Measurements from ENCODE around the gene ACSS3. TPM values are rescaled to one million over a fixed set of nuclear protein-coding genes. Genes with fewer than 3 reads are reported as not detected.
A peak's percentile ranks its signal among the peaks of the same experiment; 100 is the strongest.

Gene ACSS3
- total RNA-seq, 4 donors from 2014 or later = 5.8 to 12.1 (median 6.9) TPM

DNA sequence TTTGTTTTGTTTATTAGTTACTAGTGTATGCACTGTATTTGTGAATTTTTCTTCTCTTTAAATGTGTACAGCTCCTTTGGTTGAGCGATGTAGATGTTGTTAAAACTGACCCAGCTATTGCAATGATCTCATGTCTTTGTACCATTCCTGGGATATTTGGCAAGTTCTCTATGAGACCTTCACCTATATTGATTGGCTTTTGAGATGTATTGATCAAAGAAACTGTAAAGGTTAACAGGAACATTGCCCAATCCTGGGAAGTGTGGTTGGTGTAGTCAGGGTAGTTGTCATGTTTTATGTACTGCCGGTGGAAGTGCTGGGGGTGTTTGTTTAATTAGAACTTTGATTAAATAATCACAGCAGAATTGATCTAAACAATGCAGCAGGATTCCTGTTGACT lies 43.1 kb downstream of the ACSS3 start:
- no peaks in the 10 kb centered on the region for H3K27me3 ChIP-seq
- H3K4me1 ChIP-seq = no peaks in the 10 kb centered on the region
- TF ChIP-seq POLR2A (IDR thresholded peaks at IDR 0.05; ENCODE audit: low read depth) = no peak
- TF ChIP-seq EP300 (IDR thresholded peaks at IDR 0.05) = no peak
- TF ChIP-seq POLR2AphosphoS5 (IDR thresholded peaks at IDR 0.05) = no peak
- TF ChIP-seq, protein P1, sequence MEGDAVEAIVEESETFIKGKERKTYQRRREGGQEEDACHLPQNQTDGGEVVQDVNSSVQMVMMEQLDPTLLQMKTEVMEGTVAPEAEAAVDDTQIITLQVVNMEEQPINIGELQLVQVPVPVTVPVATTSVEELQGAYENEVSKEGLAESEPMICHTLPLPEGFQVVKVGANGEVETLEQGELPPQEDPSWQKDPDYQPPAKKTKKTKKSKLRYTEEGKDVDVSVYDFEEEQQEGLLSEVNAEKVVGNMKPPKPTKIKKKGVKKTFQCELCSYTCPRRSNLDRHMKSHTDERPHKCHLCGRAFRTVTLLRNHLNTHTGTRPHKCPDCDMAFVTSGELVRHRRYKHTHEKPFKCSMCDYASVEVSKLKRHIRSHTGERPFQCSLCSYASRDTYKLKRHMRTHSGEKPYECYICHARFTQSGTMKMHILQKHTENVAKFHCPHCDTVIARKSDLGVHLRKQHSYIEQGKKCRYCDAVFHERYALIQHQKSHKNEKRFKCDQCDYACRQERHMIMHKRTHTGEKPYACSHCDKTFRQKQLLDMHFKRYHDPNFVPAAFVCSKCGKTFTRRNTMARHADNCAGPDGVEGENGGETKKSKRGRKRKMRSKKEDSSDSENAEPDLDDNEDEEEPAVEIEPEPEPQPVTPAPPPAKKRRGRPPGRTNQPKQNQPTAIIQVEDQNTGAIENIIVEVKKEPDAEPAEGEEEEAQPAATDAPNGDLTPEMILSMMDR (IDR thresholded peaks at IDR 0.05) = no peak
- H3K9me3 ChIP-seq = peaks cover 0 to 3% (median 0%) of the 10 kb centered on the region in 4 donors
- intact Hi-C loops (cut with DNase I) = no loop called here
- peaks cover 0 to 16% (median 0%) of the 10 kb centered on the region in 4 donors for H3K36me3 ChIP-seq
- 61% methylated on average over 2 of the region's 2 CpGs for WGBS
- no peak overlapping the region for H3K4me3 ChIP-seq
- DNase-seq (ENCODE audit: extremely low spot score) = no peak
- no peak overlapping the region for H3K27ac ChIP-seq (replicated peaks in 1 of 4)

DNA sequence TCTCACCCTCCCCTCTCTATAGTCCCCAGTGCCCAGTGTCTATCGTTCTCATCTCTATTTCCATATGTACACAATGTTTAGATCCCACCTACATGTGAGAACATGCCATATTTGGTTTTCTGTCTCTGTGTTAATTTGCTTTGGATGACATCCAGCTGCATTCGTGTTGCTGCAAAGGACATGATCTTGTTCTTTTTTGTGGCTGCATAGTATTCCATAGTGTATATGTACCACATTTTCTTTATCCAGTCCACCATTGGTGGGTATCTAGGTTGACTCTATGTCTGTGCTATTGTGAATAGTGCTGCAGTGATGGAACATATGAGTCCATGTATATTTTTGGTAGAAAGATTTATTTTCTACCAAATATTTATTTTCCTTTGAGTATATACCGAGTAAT lies 45.7 kb downstream of the ACSS3 start:
- H3K4me3 ChIP-seq = no peak overlapping the region
- TF ChIP-seq, protein P1 (IDR thresholded peaks at IDR 0.05) = no peak
- TF ChIP-seq POLR2AphosphoS5 (IDR thresholded peaks at IDR 0.05) = no peak
- no peak for DNase-seq (ENCODE audit: extremely low spot score)
- 88% methylated on average over 3 of the region's 3 CpGs for WGBS
- peaks cover 0 to 9% (median 0%) of the 10 kb centered on the region in 4 donors for H3K36me3 ChIP-seq
- no peak overlapping the region for H3K27ac ChIP-seq (replicated peaks in 1 of 4)
- H3K9me3 ChIP-seq = peaks cover 0 to 3% (median 0%) of the 10 kb centered on the region in 4 donors
- H3K27me3 ChIP-seq = no peaks in the 10 kb centered on the region
- no peaks in the 10 kb centered on the region for H3K4me1 ChIP-seq
- intact Hi-C loops (cut with DNase I) = no loop called here

DNA sequence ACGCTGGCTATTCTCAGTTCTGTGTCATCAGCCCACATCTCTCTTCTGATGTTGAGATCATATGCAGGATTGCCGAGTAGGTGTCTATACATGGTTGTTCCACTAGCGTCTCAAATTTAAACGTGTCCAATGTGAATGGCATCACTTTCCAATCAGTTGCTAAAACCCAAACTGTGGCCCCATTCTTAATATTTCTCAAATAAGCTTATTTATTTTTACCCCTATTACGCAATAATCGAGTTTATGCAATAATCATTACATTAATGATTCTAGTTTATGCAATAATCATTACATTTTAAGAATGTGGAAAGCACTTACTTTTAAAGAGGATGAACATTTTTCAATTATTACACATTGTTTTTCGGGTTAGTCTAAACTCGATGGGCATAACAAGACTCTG lies 47.8 kb downstream of the ACSS3 start:
- H3K36me3 ChIP-seq = peaks cover 0 to 6% (median 0%) of the 10 kb centered on the region in 4 donors
- H3K4me3 ChIP-seq = no peak overlapping the region
- H3K27me3 ChIP-seq = no peaks in the 10 kb centered on the region
- H3K27ac ChIP-seq (replicated peaks in 1 of 4) = no peak overlapping the region
- intact Hi-C loops (cut with DNase I) = no loop called here
- no peak for DNase-seq (ENCODE audit: extremely low spot score)
- no peaks in the 10 kb centered on the region for H3K4me1 ChIP-seq
- TF ChIP-seq POLR2A (IDR thresholded peaks at IDR 0.05; ENCODE audit: low read depth) = no peak
- TF ChIP-seq, protein P1 (IDR thresholded peaks at IDR 0.05) = no peak
- no peak for TF ChIP-seq EP300 (IDR thresholded peaks at IDR 0.05)
- TF ChIP-seq POLR2AphosphoS5 (IDR thresholded peaks at IDR 0.05) = no peak
- no peaks in the 10 kb centered on the region for H3K9me3 ChIP-seq
- WGBS = 87% methylated on average over 8 of the region's 8 CpGs

DNA sequence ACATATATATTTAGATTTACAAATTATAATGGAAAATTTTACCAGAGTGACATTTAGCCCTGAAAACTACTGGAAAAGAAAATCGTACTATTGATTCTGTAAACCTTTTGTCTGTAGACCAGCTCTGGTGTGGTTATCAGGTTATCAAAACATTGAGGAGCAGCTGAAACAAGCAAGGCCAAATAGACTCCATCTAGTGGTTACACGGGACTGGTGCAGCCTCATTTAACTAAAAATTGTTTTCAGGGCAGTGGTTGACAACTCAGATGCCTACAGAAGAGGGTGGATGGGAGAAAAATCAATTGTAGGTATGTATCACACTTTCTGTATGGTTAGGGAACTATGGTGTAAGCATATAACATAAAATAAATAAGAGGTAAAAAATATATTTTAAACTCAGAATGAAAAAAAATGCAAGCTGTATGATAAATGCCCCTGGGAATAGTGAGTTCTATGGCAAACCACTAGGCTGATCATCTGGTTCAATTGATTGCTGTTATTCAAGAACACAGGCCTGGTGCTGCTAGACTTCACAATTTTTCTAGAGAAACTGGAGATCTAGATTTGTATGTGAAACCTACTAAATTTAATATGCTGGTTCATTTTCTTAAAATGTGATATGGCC lies 51.2 kb downstream of the ACSS3 start:
- Histone ChIP-seq H3K9me3 (no peaks in the 10 kb centered on the region), H3K4me3 (no peak overlapping the region), H3K36me3 (no peaks in the 10 kb centered on the region), H3K27me3 (no peaks in the 10 kb centered on the region), H3K27ac (replicated peaks in 1 of 4) (no peak overlapping the region), H3K4me1 (no peaks in the 10 kb centered on the region)
- DNase-seq (ENCODE audit: extremely low spot score) = no peak
- TF ChIP-seq, protein P1 (IDR thresholded peaks at IDR 0.05) = peak; percentile 45 to 74 (median 60)
- TF ChIP-seq POLR2AphosphoS5 (IDR thresholded peaks at IDR 0.05) = no peak
- WGBS = 8% methylated on average over 2 of the region's 2 CpGs
- intact Hi-C loops (cut with DNase I) = no loop called here

DNA sequence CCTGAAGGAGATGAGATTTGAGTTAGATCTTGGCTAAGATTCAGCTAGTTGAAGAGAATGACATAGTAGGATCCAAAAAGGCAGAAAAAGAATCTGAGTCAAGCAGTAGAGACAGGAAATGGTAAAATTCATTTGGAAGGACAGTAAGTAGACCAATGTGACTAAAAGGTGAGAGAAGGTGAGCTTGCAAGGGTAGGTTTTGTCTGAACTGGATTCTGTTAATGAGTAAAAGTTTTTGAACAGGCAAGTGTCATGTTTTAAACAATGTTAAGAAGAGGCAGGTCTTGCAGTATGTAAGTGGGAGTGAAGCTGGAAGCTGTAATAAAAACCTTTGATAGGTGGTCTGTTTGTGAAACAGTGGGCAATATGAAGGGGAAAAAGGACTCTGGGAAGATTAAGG lies 58.6 kb downstream of the ACSS3 start:
- Histone ChIP-seq H3K4me1 (no peaks in the 10 kb centered on the region), H3K4me3 (no peak overlapping the region), H3K9me3 (no peaks in the 10 kb centered on the region), H3K27ac (replicated peaks in 1 of 4) (no peak overlapping the region), H3K36me3 (no peaks in the 10 kb centered on the region), H3K27me3 (no peaks in the 10 kb centered on the region)
- intact Hi-C loops (cut with DNase I) = no loop called here
- no peak for DNase-seq (ENCODE audit: extremely low spot score)
- TF ChIP-seq, protein P1 (IDR thresholded peaks at IDR 0.05) = no peak
- TF ChIP-seq EP300 (IDR thresholded peaks at IDR 0.05) (no peak), POLR2AphosphoS5 (IDR thresholded peaks at IDR 0.05) (no peak), POLR2A (IDR thresholded peaks at IDR 0.05; ENCODE audit: low read depth) (no peak)
